ENCODE measurements around the gene MYT1.

GRCh38 chr20:64163776-64164122, 503 bp upstream of the MYT1 start:
- no peak for TF ChIP-seq CTCF (conservative IDR thresholded peaks at IDR 0.05)
- TF ChIP-seq EZH2 (IDR thresholded peaks at IDR 0.05; ENCODE audit: low read depth): no peak

Data from PC-9 (cell line).